ENCODE data around the gene EXOC5.
"Not testable (repeated sequence)": the region's sequence is repeated elsewhere in the genome, so short reads cannot be mapped to it uniquely, and the experiment has no call there.

The EXOC5 gene

DNA sequence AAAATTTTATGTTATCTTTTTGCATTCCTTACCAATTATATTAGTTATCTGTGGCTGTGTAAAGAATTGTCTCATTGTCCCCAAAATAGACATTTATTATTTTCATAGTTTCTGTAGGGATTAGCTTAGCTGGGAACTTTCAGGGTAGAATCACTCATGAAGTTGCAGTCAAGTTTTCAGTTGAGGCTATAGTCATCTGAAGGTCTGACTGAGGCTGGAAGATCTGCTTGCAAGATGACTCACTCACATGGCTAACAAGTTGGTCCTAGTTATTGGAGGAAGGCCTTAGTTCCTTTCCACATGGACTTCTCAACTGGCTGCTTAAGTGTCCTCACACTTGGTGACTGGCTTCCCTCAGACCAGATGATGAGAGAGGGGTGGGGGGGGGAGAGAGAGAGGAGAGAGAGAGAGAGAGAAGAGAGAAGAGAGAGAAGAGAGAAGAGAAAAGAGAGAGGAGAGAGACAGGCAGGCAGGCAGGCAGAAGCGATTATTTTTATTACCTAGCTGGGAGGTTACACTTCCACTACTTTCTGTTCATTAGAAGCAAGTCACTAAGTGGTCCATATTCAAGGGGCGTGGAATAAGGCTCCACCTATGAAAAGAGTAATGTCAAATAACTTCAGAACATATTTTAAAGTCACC is 6.4 kb upstream of the EXOC5 start:
- TF ChIP-seq FOXA1 (IDR thresholded peaks at IDR 0.05) (no peak), TARDBP (IDR thresholded peaks at IDR 0.05) (no peak), NFRKB (IDR thresholded peaks at IDR 0.05) (no peak), ARNT (IDR thresholded peaks at IDR 0.05) (no peak), SP1 (IDR thresholded peaks at IDR 0.05) (no peak), SUZ12 (IDR thresholded peaks at IDR 0.05) (no peak), HDGF (IDR thresholded peaks at IDR 0.05; ENCODE audit: borderline replicate concordance) (no peak), FOXM1 (IDR thresholded peaks at IDR 0.05; ENCODE audit: borderline replicate concordance) (no peak)
- TF ChIP-seq, protein P1, sequence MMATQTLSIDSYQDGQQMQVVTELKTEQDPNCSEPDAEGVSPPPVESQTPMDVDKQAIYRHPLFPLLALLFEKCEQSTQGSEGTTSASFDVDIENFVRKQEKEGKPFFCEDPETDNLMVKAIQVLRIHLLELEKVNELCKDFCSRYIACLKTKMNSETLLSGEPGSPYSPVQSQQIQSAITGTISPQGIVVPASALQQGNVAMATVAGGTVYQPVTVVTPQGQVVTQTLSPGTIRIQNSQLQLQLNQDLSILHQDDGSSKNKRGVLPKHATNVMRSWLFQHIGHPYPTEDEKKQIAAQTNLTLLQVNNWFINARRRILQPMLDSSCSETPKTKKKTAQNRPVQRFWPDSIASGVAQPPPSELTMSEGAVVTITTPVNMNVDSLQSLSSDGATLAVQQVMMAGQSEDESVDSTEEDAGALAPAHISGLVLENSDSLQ (IDR thresholded peaks at IDR 0.05): no peak
- no peak for DNase-seq (ENCODE audit: extremely low spot score)
- CTCF ChIA-PET: interaction anchor here (0.7 kb wide), 1 partner anchor 20 kb away, joined by 3 read pairs; no protein-coding TSS in a partner anchor
- POLR2A ChIA-PET: no interaction called here

DNA sequence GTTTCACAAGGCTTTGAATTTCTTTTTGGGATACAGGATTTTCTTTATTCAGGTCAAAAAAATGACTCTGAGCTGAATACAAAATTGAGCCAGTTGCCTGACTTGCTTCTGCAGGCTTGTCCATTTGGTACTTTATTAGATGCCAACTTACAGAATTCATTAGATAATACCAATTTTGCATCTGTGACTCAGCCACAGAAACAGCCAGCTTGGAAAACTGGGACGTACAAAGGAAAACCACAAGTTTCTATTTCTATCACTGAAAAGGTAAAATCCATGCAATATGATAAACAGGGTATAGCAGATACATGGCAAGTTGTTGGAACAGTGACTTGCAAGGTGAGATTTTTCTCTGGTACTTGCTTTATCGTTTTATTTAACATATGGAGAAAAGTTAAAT is 5.8 kb upstream of the EXOC5 start:
- POLR2A ChIA-PET: no interaction called here
- no peak for DNase-seq (ENCODE audit: extremely low spot score)
- TF ChIP-seq CTBP1 (IDR thresholded peaks at IDR 0.05; ENCODE audit: borderline replicate concordance): no peak
- TF ChIP-seq ARNT (IDR thresholded peaks at IDR 0.05): no peak
- no peak for TF ChIP-seq ELF4 (IDR thresholded peaks at IDR 0.05)
- no peak for TF ChIP-seq FOXM1 (IDR thresholded peaks at IDR 0.05; ENCODE audit: borderline replicate concordance)
- TF ChIP-seq L3MBTL2 (conservative IDR thresholded peaks at IDR 0.05): no peak
- CTCF ChIA-PET: interaction anchor here (0.7 kb wide), 1 partner anchor 20 kb away, joined by 3 read pairs; no protein-coding TSS in a partner anchor

DNA sequence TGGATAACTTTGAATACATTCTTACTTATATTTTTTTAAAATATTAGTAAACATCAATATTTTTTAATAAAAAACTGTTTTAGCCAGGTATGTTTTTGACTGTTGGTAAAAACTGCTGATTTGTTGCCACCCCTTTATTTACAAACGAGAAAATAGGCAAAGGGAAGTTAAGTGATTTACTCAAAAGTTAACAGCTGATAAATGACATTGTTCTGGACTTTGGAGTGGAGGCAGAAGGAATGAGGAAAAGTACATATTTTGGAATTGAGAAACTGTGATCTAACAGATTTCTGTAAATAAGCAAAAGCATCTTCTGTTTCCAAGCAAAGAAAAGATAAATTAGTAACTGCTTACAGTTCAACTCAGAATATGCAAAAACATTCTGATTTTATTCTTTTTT is 4.5 kb upstream of the EXOC5 start:
- no peak for DNase-seq (ENCODE audit: extremely low spot score)
- TF ChIP-seq L3MBTL2 (conservative IDR thresholded peaks at IDR 0.05) (no peak), TARDBP (IDR thresholded peaks at IDR 0.05) (no peak), HDGF (IDR thresholded peaks at IDR 0.05; ENCODE audit: borderline replicate concordance) (no peak), LEF1 (IDR thresholded peaks at IDR 0.05; ENCODE audit: borderline replicate concordance) (no peak), BHLHE40 (IDR thresholded peaks at IDR 0.05; ENCODE audit: borderline replicate concordance) (no peak), CTBP1 (IDR thresholded peaks at IDR 0.05; ENCODE audit: borderline replicate concordance) (no peak), NFRKB (IDR thresholded peaks at IDR 0.05) (no peak), FOXK2 (IDR thresholded peaks at IDR 0.05) (no peak), SUZ12 (IDR thresholded peaks at IDR 0.05) (no peak), FOXA1 (IDR thresholded peaks at IDR 0.05) (no peak), FOXM1 (IDR thresholded peaks at IDR 0.05; ENCODE audit: borderline replicate concordance) (no peak), SP1 (IDR thresholded peaks at IDR 0.05) (no peak), ARNT (IDR thresholded peaks at IDR 0.05) (no peak), ELF4 (IDR thresholded peaks at IDR 0.05) (no peak)
- TF ChIP-seq, protein P1 (IDR thresholded peaks at IDR 0.05): no peak
- CTCF ChIA-PET: no interaction called here
- POLR2A ChIA-PET: no interaction called here

DNA sequence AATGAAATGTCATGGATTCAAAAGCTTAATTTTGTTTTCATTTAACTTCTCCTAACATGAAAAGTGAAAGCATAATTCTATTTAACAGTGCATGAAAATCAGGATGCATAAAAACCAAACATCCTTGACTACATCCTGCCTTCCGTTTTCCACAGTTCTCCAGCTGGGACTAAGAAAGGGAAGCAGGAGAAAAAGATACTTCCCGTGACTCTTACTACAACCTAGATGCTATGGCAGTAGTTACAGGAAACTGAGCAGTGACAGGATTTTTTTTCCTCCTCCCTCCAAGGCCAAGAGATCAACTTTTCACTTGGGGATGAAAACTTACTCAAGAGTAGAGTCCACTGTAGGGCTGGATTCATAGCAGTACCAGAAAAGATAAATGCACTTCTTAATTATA is 2.6 kb downstream of the EXOC5 start:
- ChIA-PET CTCF (no interaction called here), POLR2A (no interaction called here)
- DNase-seq (ENCODE audit: extremely low spot score): no peak
- TF ChIP-seq SP1 (IDR thresholded peaks at IDR 0.05) (no peak), ZNF384 (IDR thresholded peaks at IDR 0.05) (no peak), ARNT (IDR thresholded peaks at IDR 0.05) (no peak)

DNA sequence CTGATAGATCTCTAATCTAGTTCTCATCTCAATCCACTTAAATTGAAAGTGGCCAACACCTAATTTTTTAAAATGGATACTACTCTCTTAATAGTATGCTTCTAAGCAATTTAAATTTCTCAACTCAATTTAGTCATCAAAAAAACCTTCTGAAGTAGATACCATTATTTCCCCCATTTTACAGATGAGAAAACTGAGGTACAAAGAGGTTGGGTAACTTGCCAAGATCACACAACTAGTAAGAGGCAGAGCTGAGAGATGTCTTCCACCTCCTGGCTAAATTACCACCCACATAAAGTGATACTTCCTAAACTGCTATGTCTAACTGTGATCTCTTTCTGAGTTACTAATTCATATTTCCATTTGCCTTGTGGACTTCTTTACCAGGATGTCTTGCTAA is 6.6 kb downstream of the EXOC5 start:
- ChIA-PET CTCF (no interaction called here), POLR2A (no interaction called here)
- TF ChIP-seq FOXK2 (IDR thresholded peaks at IDR 0.05): no peak
- TF ChIP-seq ARNT (IDR thresholded peaks at IDR 0.05): no peak
- TF ChIP-seq TARDBP (IDR thresholded peaks at IDR 0.05): no peak
- TF ChIP-seq FOXM1 (IDR thresholded peaks at IDR 0.05; ENCODE audit: borderline replicate concordance): no peak
- no peak for TF ChIP-seq ELF4 (IDR thresholded peaks at IDR 0.05)
- TF ChIP-seq, protein P1 (IDR thresholded peaks at IDR 0.05): no peak
- TF ChIP-seq ZNF384 (IDR thresholded peaks at IDR 0.05): no peak
- TF ChIP-seq L3MBTL2 (conservative IDR thresholded peaks at IDR 0.05): no peak
- no peak for TF ChIP-seq SUZ12 (IDR thresholded peaks at IDR 0.05)
- no peak for TF ChIP-seq SP1 (IDR thresholded peaks at IDR 0.05)
- TF ChIP-seq CTBP1 (IDR thresholded peaks at IDR 0.05; ENCODE audit: borderline replicate concordance): no peak
- no peak for TF ChIP-seq FOXA1 (IDR thresholded peaks at IDR 0.05)
- TF ChIP-seq HDGF (IDR thresholded peaks at IDR 0.05; ENCODE audit: borderline replicate concordance): no peak
- TF ChIP-seq NFRKB (IDR thresholded peaks at IDR 0.05): no peak
- no peak for TF ChIP-seq BHLHE40 (IDR thresholded peaks at IDR 0.05; ENCODE audit: borderline replicate concordance)
- no peak for TF ChIP-seq LEF1 (IDR thresholded peaks at IDR 0.05; ENCODE audit: borderline replicate concordance)
- DNase-seq (ENCODE audit: extremely low spot score): no peak

DNA sequence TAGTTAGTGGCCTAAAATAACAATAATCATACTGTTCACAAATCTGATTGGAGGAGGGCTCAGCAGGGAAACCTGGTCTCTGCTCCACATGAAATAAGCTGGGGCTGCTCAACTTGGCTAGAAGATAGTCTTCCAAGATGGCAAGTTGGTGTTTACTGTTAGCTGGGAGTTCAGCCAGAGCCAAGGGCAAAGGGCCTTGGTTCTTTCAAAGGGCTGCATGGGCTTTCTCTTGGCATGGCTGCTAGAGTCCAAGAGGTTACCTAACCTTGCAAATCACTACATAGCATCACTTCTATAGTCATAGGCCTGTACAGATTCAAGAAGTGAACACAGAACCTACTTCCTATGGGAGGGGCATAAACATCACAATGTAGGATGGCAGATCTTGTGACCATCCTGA is 7.1 kb downstream of the EXOC5 start:
- no peak for DNase-seq (ENCODE audit: extremely low spot score)
- POLR2A ChIA-PET: no interaction called here
- no peak for TF ChIP-seq FOXK2 (IDR thresholded peaks at IDR 0.05)
- TF ChIP-seq ARNT (IDR thresholded peaks at IDR 0.05): no peak
- no peak for TF ChIP-seq HDGF (IDR thresholded peaks at IDR 0.05; ENCODE audit: borderline replicate concordance)
- TF ChIP-seq FOXM1 (IDR thresholded peaks at IDR 0.05; ENCODE audit: borderline replicate concordance): no peak
- CTCF ChIA-PET: no interaction called here

DNA sequence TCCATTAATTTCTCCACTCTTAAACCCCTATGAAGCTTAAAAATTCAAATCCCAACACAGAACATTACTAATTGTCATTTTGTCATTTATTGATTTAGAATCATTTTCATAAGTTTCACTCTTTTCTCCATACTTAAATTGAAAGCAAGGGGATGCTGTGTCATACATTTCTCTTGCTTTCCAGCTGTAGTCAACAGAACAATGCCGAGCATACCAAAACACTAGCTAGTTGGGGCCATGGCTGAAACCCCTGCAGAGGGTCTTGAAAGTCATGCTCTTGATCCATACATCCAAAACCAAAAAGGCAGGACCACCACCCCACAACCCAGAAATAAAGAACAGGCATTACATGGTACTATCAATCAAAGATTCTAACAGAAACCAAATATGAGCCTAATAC is 9.0 kb downstream of the EXOC5 start:
- ChIA-PET POLR2A (interaction anchor here (1.0 to 2.5 kb wide), 2 partner anchors 9 kb away, joined by 6 to 8 read pairs; partner anchors contain the start of genes AP5M1 and EXOC5), CTCF (interaction anchor here (0.7 kb wide), 2 partner anchors 17 to 401 kb away, joined by 3 read pairs; no protein-coding TSS in a partner anchor)
- no peak for TF ChIP-seq FOXM1 (IDR thresholded peaks at IDR 0.05; ENCODE audit: borderline replicate concordance)
- no peak for TF ChIP-seq NFRKB (IDR thresholded peaks at IDR 0.05)
- no peak for TF ChIP-seq SUZ12 (IDR thresholded peaks at IDR 0.05)
- TF ChIP-seq ELF4 (IDR thresholded peaks at IDR 0.05): no peak
- TF ChIP-seq, protein P1 (IDR thresholded peaks at IDR 0.05): no peak
- no peak for TF ChIP-seq TARDBP (IDR thresholded peaks at IDR 0.05)
- no peak for TF ChIP-seq FOXA1 (IDR thresholded peaks at IDR 0.05)
- no peak for TF ChIP-seq FOXK2 (IDR thresholded peaks at IDR 0.05)
- no peak for TF ChIP-seq BHLHE40 (IDR thresholded peaks at IDR 0.05; ENCODE audit: borderline replicate concordance)
- no peak for TF ChIP-seq ZNF384 (IDR thresholded peaks at IDR 0.05)
- no peak for TF ChIP-seq LEF1 (IDR thresholded peaks at IDR 0.05; ENCODE audit: borderline replicate concordance)
- TF ChIP-seq ARNT (IDR thresholded peaks at IDR 0.05): no peak
- no peak for TF ChIP-seq CTBP1 (IDR thresholded peaks at IDR 0.05; ENCODE audit: borderline replicate concordance)
- TF ChIP-seq HDGF (IDR thresholded peaks at IDR 0.05; ENCODE audit: borderline replicate concordance): no peak
- no peak for DNase-seq (ENCODE audit: extremely low spot score)

DNA sequence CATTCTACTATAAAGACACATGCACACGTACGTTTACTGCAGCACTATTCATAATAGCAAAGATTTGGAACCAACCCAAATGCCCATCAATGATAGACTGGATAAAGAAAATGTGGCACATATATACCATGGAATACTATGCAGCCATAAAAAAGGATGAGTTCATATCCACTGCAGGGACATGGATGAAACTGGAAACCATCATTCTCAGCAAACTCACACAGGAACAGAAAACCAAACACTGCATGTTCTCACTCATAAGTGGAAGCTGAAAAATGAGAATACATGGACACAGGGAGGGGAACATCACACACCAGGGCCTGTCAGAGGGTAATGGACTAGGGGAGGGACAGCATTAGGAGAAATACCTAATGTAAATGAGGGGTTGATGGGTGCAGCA is 10.5 kb downstream of the EXOC5 start:
- POLR2A ChIA-PET: interaction anchor here (2.5 kb wide), 1 partner anchor 11 kb away, joined by 8 read pairs; the partner anchor contains the start of genes AP5M1 and EXOC5
- DNase-seq (ENCODE audit: extremely low spot score); CTCF ChIA-PET: not testable (repeated sequence)
